NCI-H748 (cell line): ENCODE results near the gene SLK.
A peak's percentile ranks its signal among the peaks of the same experiment; 100 is the strongest.

ENCODE experiments used
- DNase-seq: peaks from one replicate; lab custom pipeline; 2025; ENCODE audit not compliant: unreplicated experiment; lab: John Stamatoyannopoulos, UW

Gene SLK

GRCh38 chr10:104045151-104046089 is 78.5 kb downstream of the SLK start:
- DNase-seq = peak; percentile 55

GRCh38 chr10:104046651-104047050 is 79.7 kb downstream of the SLK start:
- no peak for DNase-seq

DNA sequence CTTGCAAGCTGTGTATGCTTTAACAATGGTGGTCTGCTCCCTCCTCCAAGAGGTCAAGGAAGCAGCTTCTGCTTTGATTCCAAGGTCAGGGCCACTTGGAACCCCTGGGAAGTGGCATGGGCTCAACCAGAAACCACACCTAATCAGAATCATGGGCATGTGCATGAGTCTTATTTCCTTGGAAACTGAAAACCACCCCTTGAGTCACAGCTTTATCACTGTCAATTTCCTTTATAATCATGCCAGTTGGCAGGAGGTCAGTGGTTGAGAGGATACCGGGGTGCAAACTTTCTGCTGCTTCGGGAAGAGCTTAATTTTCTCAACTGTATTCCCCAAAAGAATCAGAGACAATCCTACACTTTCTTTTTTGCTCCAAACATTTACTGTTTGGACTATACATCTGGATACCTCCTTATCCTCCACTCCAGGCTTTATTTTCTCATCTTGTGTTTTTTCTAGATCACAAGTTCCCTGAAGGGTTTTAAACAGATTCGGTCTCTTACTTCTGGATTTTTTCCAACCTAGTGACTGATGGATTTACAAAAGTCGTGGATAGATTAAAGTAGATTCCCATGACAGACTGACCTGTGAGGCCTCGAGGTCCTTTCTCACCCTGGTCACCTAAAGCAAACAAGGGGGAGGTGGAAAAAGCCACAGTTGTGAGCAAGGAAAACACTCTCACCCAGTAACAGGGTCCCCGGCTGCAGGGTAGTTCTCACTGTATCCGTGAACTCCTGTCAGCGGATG is 82.7 kb downstream of the SLK start:
- no peak for DNase-seq

- no peak for DNase-seq
Measured at GRCh38 chr10:104052431-104052830, 85.5 kb downstream of the SLK start.

GRCh38 chr10:104053201-104053600 is 86.3 kb downstream of the SLK start:
- DNase-seq = no peak

DNA sequence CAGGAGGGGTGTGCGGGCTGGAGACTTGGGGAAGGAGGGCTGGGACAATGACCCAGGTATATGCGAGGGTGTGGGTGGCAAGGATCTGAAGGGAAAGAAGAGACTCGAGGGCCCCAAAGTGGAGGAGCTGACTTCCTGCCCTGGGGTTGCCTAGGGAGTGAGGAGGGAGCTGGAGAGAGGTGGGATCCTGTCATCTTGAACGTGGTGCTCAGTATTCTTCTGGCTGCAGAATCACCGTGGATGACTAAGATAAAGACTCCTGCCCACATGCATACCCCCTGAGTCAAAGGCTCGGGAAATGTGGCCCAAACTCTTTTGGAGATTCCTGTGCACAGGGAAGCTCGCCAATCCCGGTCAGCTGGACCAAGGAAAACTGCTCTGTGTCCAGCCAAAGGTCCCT is 87.5 kb downstream of the SLK start:
- DNase-seq = no peak

GRCh38 chr10:104056619-104057273 is 89.8 kb downstream of the SLK start:
- DNase-seq = no peak

DNA sequence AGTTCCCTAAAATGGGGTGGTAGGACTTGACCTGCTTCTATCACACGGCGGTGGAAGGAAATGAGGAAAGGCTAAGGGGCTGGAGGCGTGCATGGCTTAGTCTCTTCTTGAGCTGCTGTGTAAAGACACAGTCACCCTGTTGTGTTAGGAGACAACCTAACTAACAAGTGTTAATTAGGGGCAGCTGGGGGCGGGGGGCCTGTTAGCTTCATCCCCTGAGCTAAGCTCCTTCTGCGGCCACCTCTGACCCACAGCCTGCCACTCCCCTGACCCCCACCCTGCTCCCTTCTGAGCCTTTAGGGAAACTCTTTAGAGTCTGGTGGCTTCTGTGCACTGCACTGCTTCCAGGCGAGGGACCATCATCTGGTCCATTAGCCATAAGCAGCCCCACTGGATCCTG is 90.8 kb downstream of the SLK start:
- no peak for DNase-seq

DNA sequence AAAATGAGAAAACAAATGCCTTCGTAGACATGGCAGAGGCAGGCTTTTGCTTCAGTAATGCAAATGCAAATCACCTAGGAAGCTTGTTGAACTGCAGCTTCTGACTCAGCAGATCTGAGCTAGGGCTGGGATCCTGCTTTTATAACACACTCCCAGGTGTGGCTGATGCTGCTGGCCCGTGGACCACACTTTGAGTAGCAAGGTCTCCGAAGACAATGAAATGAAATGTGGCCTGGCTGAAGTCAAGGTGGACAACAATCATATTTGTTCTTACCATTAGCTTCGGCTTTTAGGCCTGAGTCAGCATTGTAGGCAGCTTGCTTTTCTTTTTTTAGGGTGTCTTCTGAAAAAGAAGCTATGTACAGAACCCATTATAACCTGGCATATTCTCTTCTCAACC is 92.4 kb downstream of the SLK start:
- no peak for DNase-seq

DNA sequence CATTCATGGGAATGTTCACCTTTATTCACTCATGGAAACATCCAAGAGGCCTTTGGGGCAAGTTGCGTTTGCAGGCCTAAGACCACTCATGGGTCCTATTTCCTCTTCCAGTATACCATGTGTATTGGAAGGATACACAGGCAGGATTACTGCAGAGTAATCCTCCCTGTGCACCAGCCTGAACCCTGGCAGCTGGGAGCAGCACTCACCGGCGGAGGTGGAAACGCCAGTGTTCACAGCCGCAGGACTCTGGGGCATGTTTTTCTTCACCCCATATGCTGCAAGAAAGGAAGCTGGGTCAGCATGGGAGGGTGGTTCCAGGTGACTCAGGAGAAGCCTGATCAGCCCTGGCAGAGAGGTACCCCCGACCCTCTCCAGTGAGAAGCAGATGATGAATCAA is 94.3 kb downstream of the SLK start:
- no peak for DNase-seq

DNA sequence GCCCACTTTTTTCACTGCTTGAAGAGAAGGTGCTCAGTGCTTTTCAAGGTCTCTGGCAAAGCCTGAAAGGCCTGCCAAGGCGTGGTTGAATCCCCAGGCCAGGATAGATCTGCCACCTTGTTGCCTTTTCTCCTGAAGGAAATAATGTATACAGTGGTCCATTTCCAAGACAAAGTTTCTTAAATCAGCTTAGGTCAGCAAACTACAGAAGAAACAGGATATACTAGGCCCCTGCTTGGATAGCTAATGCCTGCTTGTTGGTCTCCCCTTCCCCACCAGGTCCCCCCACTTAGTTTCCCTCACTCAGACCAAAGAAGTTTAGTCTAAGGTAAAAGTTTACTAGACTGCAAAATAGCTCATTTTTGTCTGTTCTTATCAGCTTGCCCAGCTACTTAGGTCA is 98.8 kb downstream of the SLK start:
- DNase-seq = no peak

DNA sequence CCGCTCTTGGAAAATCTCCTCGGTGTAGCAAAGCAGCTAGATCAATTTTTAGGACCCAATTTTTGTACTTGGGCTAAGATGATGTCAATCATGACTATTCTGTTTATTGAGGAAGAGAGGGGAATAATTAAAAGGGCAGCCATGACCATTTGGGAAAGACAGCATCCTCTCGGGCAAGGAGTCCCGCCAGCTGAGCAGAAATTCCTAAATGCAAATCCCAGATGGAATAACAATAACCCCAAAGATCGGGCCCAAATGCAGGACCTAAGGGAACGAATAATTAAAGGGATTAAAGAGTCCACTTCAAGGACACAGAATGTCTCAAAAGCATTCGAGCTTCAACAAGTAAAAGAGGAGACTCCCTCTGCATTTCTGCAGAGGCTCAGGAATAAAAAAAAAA is 100.0 kb downstream of the SLK start:
- DNase-seq = no peak

DNA sequence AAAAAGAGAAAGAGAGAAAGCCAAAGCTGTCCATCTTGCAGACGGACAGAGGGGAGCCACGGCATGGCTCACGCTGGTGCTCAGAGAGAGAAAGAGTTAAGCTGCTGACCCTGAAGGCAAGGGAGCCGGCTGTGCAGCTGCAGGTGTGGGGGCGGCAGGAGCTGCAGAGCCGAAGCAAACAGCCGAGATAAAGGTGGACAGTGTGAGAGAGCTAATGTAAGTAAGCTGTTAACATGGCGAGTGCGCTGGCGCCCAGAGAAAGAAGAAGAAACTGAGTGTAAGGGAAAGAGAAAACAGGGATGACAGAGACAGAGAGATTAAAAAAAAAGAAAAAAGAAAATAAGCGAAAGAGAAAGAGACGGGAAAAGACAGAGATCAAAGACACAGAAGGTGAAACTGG is 100.6 kb downstream of the SLK start:
- no peak for DNase-seq

DNA sequence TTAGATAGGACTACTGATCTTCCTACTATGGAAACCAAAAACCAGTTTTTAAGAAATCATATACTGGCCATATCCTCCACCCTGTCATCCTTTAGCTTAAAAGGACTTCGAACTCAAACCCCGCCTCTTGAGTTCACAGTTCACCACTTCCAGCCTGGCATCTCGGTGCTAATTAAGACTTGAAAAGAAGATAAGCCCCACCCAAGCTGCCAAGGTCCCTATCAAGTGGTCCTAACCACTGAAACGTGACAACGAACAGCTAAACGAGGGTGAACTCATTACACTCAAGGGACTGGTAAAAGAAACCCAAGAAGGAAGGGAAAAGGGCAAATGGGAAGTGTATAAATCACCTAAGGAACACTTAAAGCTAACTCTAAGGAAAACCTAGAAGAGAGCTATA is 102.7 kb downstream of the SLK start:
- no peak for DNase-seq

GRCh38 chr10:104072786-104073185 is 105.8 kb downstream of the SLK start:
- DNase-seq = no peak

DNA sequence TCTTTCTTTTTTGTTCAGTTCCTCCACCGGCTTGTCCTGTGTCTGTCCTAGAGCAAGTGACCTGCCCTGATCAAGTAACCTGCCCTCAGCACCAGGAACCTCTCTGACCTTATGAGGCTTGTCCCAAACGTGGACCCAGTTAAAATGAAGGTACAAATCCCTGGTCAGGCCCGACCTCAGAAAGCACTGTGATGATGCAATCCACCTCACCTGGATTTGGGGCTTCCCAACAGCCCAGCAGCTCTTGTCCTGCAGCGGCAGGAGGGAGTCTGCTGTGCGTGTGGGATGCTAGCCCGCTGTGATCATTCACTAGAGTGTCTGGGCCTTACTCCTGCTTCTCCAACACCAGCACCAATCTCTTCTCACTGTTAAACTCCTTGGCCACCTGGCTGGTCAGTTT is 107.6 kb downstream of the SLK start:
- DNase-seq = no peak

DNA sequence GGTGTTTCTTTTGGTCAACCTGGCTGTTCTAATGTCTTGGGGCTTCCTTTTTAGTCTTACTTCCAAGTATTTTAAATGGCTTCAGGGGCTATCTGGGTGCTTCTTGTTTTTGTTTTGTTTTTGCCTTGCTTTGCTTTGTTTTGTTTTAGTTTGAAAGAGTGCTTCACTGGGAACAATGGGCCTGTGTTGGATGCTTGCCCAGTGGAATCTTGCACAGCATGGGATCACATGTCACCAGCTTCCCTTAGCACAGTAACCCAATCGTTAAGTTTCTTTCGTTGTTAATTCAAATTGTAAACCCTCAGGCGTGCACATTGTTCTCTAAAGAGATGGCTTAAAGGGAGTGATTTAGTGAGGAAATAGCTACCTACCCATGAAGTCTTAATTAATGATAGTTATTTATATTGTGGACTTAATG is 109.8 kb downstream of the SLK start:
- peak; percentile 92 for DNase-seq

DNA sequence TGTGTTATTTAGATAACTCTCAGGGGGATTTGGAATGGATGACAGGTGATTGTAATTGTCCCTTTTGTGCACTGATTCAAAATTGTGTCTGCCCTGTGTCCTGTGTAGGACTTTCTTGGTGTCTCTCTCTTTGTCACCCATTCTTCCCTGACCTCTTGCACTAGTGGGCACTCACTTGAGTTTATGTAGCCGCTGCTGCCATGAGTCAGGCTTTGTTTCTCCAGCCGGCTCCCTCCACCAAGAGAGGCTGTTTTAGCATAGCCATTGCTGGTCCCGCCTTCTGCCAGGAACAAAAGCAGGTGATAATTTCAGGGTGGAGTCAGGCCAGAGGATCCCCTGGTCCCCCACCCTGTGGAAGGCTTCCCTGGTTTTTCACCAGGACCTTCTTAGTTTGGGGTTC is 110.3 kb downstream of the SLK start:
- peak; percentile 92 for DNase-seq

DNA sequence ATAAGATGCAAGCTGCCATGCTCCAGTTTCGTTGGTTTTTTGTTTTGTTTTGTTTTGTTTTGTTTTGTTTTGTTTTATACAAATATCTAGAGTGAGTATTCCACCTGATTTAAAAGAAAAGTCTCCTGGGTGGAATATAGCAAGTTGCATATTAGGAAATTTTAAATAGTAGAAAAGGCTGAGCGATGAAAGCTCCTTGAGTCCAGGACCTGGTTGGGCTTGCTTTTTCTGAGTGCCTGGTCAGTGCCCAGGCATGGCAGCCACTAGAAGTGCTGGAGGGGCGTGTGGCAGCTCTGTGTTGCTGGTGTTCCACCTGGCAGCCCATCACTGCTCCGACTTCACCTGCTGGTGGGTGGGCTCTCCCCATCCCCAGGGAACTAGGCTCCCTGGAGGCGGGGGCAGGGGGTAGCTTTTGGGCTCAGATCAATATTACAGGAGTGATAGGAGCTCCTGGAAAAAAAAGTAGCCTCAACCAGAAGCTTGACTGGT is 110.8 kb downstream of the SLK start:
- peak; percentile 54 for DNase-seq
